ACHN (cell line): ENCODE data around the gene IFI27L1.

ENCODE experiments used
- DNase-seq: peaks from one replicate; pipeline ENCODE4 v3.0.0-alpha.2; 2015
- in situ Hi-C: cut with HindIII; loops from 2 replicates; pipeline ENCODE4 v1.10.0; 2017; ENCODE audit warnings: low sequenced_read_pairs, low pct_ligation_motif_present, low pct_unique_long_range_greater_than_20kb

Gene IFI27L1

DNA sequence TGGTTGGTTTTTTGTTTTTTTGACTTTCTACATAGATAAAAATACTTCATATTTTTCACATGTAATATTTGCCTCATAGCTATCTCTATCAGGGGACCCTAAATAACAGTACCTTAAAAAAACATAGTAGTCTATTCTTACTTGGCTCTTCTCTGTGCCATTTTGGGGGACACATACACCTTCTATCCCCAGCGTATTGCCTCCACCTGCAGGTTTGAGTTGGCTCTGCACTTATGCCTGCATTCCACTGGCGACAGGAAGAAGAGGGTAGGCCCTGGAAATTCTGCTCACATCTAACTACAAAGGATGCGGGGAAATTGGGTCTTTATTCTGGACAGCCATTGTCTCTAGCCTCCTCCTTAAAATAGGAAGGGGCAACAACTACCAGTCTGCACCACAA, 62.1 kb downstream of the IFI27L1 start:
- DNase-seq: peak; percentile 33
- in situ Hi-C loops: no loop called here

DNA sequence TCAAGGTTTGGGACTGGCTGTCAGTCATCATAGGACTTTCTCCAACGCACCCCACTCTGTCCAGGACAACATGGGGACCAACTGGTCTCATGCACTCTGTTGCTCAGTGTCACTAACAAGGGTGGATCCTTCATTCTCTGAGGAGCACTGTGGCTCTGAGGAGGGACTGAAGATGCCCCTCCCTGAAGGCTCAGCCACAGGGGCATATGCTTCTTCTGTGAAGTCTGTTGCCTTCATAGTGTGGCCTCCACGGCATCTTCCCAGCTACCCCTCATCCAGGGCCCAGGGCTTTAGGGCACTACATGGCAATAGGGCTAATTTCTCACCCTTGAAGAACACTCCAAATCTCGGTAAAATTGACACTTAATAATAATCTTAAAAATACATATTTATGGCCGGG, 62.6 kb downstream of the IFI27L1 start:
- DNase-seq: no peak
- in situ Hi-C loops: no loop called here

DNA sequence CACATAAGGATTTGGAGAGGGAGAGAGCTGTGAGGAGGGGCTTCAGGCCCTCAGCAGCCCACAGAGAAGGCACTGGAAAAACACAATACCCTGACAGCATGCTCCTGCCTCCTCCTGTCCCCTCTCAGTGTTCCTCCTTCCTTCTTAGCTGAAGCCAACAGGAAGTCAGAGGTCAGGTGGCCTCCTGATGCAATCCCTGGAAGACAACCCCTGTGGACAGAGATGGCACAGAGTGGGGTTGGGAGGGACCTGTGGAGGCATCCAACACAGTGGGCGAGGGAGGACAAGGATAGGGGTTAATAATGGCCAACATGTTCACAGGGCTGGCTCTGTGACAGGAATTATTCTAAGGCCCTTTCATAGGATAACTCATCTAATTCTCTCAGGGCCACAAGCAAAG, 63.7 kb downstream of the IFI27L1 start:
- no peak for DNase-seq
- in situ Hi-C loops: no loop called here

DNA sequence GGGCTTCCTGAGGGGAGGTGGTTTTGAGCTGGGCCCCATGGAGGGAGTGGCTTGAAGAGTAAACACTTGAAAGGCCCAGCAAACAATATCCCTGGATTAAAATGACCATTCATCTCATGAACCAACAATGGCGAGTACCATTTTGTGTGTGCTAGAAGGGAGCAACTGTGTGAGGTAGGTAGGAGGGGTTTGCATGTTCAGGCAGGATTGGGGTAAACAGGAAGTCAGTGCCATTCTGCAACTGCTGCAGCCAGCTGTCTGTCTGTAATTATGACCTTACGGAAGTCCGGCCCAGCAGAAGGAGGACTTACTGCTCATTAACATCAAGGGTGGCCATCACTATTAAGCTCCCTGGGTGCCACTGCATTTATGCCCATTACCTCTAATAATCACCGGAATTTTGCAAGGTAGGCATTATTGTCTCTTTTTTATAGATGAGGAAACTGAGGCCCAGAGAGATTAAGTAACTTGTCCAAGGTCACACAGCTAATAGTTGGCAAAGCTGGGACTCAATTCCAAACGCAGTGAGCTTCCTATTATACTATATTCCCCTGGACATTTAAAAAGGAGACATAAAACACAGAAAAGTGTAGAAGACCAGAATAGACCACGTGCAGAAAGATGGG, 64.9 kb downstream of the IFI27L1 start:
- in situ Hi-C loops: no loop called here
- DNase-seq: no peak
